ENCODE results near the gene RANBP1. TPM values are rescaled to one million over a fixed set of nuclear protein-coding genes. Genes with fewer than 3 reads are reported as not detected.

Gene RANBP1
- polyA plus RNA-seq, 1 of the 3 experiments (the other 2 are of a cell fraction), result 502 TPM

GRCh38 chr22:20083157-20083890 lies 32.6 kb upstream of the RANBP1 start:
- Histone ChIP-seq H3K4me1 (ENCODE audit: control insufficient read depth in 1 of 2, insufficient read depth in 2 of 2, low read depth in 1 of 2, low read length in 1 of 2) (peaks cover 7 to 27% of the 10 kb centered on the region in 2 experiments; a peak in 1 of 4 replicates), H2AFZ (ENCODE audit: low read depth) (no peak overlapping the region), H3K9me3 (no peaks in the 10 kb centered on the region), H3K9ac (no peak overlapping the region), H3K79me2 (ENCODE audit: insufficient read depth) (peaks cover 80% of the 10 kb centered on the region), H3K4me2 (peak overlapping the region; percentile 83; the same call in 1 of the 2 replicates), H3K9me2 (no peaks in the 10 kb centered on the region), H3K27ac (ENCODE audit: low read depth in 2 of 2, low read length in 1 of 2) (no peak overlapping the region), H3K4me3 (ENCODE audit: low read depth in 2 of 2, low read length in 1 of 2) (no peak overlapping the region), H4K20me1 (ENCODE audit: insufficient read depth) (peaks cover 60% of the 10 kb centered on the region), H3K36me3 (replicated peaks in 1 of 2; ENCODE audit: control insufficient read depth in 1 of 2, insufficient read depth in 2 of 2, low read length in 1 of 2) (peaks cover 30 to 36% of the 10 kb centered on the region in 2 experiments), H3F3A (replicated peaks; ENCODE audit: insufficient read depth) (peaks cover 6% of the 10 kb centered on the region), H3K27me3 (ENCODE audit: insufficient read depth) (no peaks in the 10 kb centered on the region)
- POLR2A ChIA-PET, result no interaction called here
- TF ChIP-seq GABPA (IDR thresholded peaks at IDR 0.05; ENCODE audit: low read depth) (no peak), MAX (IDR thresholded peaks at IDR 0.05; ENCODE audit: low read depth) (no peak), TEAD4 (IDR thresholded peaks at IDR 0.05; ENCODE audit: borderline replicate concordance, insufficient read depth) (no peak), ZBTB33 (IDR thresholded peaks at IDR 0.05; ENCODE audit: borderline replicate concordance, low read depth) (no peak), EP300 (IDR thresholded peaks at IDR 0.05; ENCODE audit: borderline replicate concordance in 1 of 2, low read depth in 1 of 2, low read length in 1 of 2) (no peak), SMC3 (IDR thresholded peaks at IDR 0.05; ENCODE audit: low read depth, low read length) (no peak), POLR2AphosphoS5 (IDR thresholded peaks at IDR 0.05; ENCODE audit: low read depth, low read length) (no peak), USF1 (IDR thresholded peaks at IDR 0.05; ENCODE audit: borderline replicate concordance, low read depth) (no peak), REST (IDR thresholded peaks at IDR 0.05; ENCODE audit: low read depth, low read length) (no peak), USF2 (IDR thresholded peaks at IDR 0.05; ENCODE audit: borderline replicate concordance, low read depth, low read length) (no peak), TCF12 (IDR thresholded peaks at IDR 0.05) (no peak), MEF2A (IDR thresholded peaks at IDR 0.05; ENCODE audit: borderline replicate concordance, low read depth) (no peak)
- CTCF ChIA-PET, result interaction anchor here (0.6 to 1.8 kb wide), 5 partner anchors 23 to 114 kb away, joined by 3 to 6 read pairs (median 3); partner anchors contain the start of gene TRMT2A
- WGBS (ENCODE audit: low lambda C conversion rate), result 94% methylated on average over 10 of the region's 10 CpGs
- no peak for DNase-seq

All from SK-N-SH (cell line).